Measurements from ENCODE around the gene PFKFB1. TPM values are rescaled to one million over a fixed set of nuclear protein-coding genes. Genes with fewer than 3 reads are reported as not detected.
A peak's percentile ranks its signal among the peaks of the same experiment; 100 is the strongest.

Gene PFKFB1
- total RNA-seq, 1 donor from 2014 or later = 0.17 TPM

DNA sequence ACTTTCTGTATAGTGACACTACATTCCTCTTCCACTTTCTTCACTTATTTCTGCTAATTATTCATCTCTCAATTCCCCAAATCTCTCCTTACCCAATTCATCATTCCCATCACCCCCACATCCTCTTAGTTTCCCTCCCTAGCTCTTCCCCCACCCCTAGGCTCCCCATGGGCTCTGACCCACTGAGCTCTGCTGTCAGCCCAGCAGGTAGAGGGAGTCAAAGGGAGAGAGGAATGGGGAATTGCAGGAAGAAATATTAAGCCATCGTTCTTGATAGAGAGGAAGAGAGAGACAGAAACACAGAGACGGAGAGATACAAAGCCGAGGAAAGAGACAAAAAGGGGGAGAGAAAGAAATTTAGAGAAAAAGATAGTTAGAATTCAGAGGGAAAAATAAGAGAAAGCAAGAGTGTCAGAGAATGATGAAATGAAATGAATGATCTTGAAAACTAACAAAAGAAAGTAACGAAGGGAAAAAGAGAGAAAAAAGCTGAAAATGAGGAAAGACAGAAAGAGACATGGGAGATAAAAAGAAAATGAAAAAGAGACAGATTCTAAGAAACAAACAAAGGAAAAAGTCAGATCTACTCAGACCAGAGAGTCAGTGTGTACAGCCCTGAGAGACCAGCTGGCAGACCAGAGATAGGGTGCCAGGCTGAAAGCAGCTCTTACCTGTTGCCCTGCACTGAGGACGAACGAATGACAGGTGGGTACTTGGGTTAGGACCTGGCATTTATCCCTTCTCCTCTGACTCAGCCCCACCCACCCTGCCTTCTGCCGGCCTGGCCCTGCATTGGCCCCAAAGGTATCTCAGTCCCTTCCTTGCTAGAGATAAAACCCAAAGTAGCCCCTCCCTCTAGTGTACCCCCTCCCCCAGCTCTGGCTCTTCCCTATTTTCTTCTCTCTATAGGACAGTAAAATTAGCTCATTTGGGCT, 36.5 kb upstream of the PFKFB1 start, which contains the start of gene ALAS2:
TSS of gene ALAS2 (minus strand) at position 707 of the 935 bp plus-strand sequence. CDS start 4,977 bp downstream, outside the sequence.
- no peaks in the 10 kb centered on the region for H3F3A ChIP-seq (ENCODE audit: low read depth)
- no peaks in the 10 kb centered on the region for H3K36me3 ChIP-seq
- H3K9ac ChIP-seq = no peak within 1 kb of the TSS
- Mint-ChIP-seq H3K36me3 (no peaks in the 10 kb centered on the region), H3K27ac (no peak within 1 kb of the TSS), H3K9me3 (no peaks in the 10 kb centered on the region), H3K4me3 (no peak within 1 kb of the TSS), H3K27me3 (ENCODE audit: insufficient read depth, low read depth) (peaks cover 2% of the 10 kb centered on the region), H3K4me1 (no peaks in the 10 kb centered on the region)
- no peaks in the 10 kb centered on the region for H4K20me1 ChIP-seq (ENCODE audit: low read depth)
- H3K4me3 ChIP-seq = no peak within 1 kb of the TSS
- TF ChIP-seq EZH2phosphoT487 (IDR thresholded peaks at IDR 0.05) (no peak), EZH2 (IDR thresholded peaks at IDR 0.05) (no peak)
- TF ChIP-seq, protein P1, sequence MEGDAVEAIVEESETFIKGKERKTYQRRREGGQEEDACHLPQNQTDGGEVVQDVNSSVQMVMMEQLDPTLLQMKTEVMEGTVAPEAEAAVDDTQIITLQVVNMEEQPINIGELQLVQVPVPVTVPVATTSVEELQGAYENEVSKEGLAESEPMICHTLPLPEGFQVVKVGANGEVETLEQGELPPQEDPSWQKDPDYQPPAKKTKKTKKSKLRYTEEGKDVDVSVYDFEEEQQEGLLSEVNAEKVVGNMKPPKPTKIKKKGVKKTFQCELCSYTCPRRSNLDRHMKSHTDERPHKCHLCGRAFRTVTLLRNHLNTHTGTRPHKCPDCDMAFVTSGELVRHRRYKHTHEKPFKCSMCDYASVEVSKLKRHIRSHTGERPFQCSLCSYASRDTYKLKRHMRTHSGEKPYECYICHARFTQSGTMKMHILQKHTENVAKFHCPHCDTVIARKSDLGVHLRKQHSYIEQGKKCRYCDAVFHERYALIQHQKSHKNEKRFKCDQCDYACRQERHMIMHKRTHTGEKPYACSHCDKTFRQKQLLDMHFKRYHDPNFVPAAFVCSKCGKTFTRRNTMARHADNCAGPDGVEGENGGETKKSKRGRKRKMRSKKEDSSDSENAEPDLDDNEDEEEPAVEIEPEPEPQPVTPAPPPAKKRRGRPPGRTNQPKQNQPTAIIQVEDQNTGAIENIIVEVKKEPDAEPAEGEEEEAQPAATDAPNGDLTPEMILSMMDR (IDR thresholded peaks at IDR 0.05) = no peak
- H3K27me3 ChIP-seq = no peaks in the 10 kb centered on the region
- peak within 1 kb of the TSS; percentile 12 for H3K27ac ChIP-seq
- no peaks in the 10 kb centered on the region for H3K9me3 ChIP-seq (ENCODE audit: low read depth)
- no peak for DNase-seq (ENCODE audit: low spot score)
- H3K79me2 ChIP-seq (ENCODE audit: low read depth) = no peaks in the 10 kb centered on the region
- no peaks in the 10 kb centered on the region for H3K4me1 ChIP-seq
- H3K4me2 ChIP-seq = no peak within 1 kb of the TSS
- H2AFZ ChIP-seq (replicated peaks) = no peak within 1 kb of the TSS

DNA sequence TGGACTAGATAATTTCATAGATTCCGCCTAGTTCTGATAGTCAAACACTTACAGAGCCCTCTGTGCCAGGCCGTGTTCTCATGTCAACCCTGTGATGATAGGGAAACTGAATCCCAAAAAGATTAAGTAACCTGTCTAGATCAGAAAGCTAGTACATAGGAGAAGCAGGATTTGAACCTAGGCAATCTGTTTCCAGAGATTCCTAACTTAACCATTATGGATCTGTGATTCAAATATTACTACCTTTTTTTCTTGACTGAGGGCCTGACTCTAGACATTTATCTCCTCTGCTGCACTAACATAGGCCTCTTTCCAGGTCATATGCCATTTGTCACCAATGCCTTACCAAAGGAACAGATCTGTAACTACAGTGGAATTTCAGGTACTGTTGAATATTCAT, 35.3 kb upstream of the PFKFB1 start:
- no peaks in the 10 kb centered on the region for H3K27me3 ChIP-seq
- H3K79me2 ChIP-seq (ENCODE audit: low read depth) = no peaks in the 10 kb centered on the region
- TF ChIP-seq EZH2 (IDR thresholded peaks at IDR 0.05) = no peak
- no peak for TF ChIP-seq EZH2phosphoT487 (IDR thresholded peaks at IDR 0.05)
- TF ChIP-seq, protein P1 (IDR thresholded peaks at IDR 0.05) = no peak
- peaks cover 2% of the 10 kb centered on the region for H3K27me3 Mint-ChIP-seq (ENCODE audit: insufficient read depth, low read depth)
- no peaks in the 10 kb centered on the region for H3K36me3 Mint-ChIP-seq
- H3K27ac Mint-ChIP-seq = no peak overlapping the region
- no peaks in the 10 kb centered on the region for H3K9me3 Mint-ChIP-seq
- H3K4me1 Mint-ChIP-seq = no peaks in the 10 kb centered on the region
- no peak overlapping the region for H3K4me3 Mint-ChIP-seq
- no peak overlapping the region for H2AFZ ChIP-seq (replicated peaks)
- no peaks in the 10 kb centered on the region for H3K9me3 ChIP-seq (ENCODE audit: low read depth)
- no peaks in the 10 kb centered on the region for H4K20me1 ChIP-seq (ENCODE audit: low read depth)
- H3F3A ChIP-seq (ENCODE audit: low read depth) = no peaks in the 10 kb centered on the region
- no peak overlapping the region for H3K4me3 ChIP-seq
- H3K9ac ChIP-seq = no peak overlapping the region
- DNase-seq (ENCODE audit: low spot score) = no peak
- no peaks in the 10 kb centered on the region for H3K36me3 ChIP-seq
- no peaks in the 10 kb centered on the region for H3K4me1 ChIP-seq
- H3K4me2 ChIP-seq = no peak overlapping the region
- no peak overlapping the region for H3K27ac ChIP-seq

DNA sequence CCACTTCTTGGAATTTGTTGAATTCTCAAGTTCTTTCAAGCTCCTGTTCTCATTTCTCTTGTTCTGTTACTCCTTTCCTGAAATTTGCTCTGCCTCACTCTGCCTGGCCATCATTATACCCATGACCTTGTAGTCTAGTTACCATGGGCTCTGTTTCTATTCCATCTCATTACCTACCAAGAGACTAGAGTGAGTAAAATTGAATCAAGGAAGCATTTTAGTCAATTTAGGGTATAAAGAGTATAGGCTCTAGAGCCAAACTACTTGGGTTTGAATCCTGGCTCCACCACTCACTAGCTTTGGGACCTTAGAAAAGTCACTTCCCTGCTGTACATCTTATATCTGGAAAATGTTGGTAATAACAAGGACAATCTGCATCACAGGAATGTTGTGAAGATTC, 34.6 kb upstream of the PFKFB1 start:
- H3K4me1 ChIP-seq = no peaks in the 10 kb centered on the region
- H3K27me3 Mint-ChIP-seq (ENCODE audit: insufficient read depth, low read depth) = peaks cover 2% of the 10 kb centered on the region

More for the DNA sequence above, 34.6 kb upstream of the PFKFB1 start:
- Histone ChIP-seq H3K36me3 (no peaks in the 10 kb centered on the region), H3K4me3 (no peak overlapping the region), H3K79me2 (ENCODE audit: low read depth) (no peaks in the 10 kb centered on the region), H3F3A (ENCODE audit: low read depth) (no peaks in the 10 kb centered on the region), H4K20me1 (ENCODE audit: low read depth) (no peaks in the 10 kb centered on the region), H3K27me3 (no peaks in the 10 kb centered on the region), H3K4me2 (no peak overlapping the region), H3K27ac (no peak overlapping the region), H3K9me3 (ENCODE audit: low read depth) (no peaks in the 10 kb centered on the region), H3K9ac (no peak overlapping the region), H2AFZ (replicated peaks) (no peak overlapping the region)
- Mint-ChIP-seq H3K4me3 (no peak overlapping the region), H3K4me1 (no peaks in the 10 kb centered on the region), H3K9me3 (no peaks in the 10 kb centered on the region), H3K36me3 (no peaks in the 10 kb centered on the region), H3K27ac (no peak overlapping the region)
- TF ChIP-seq, protein P1 (IDR thresholded peaks at IDR 0.05) = no peak
- no peak for TF ChIP-seq EZH2phosphoT487 (IDR thresholded peaks at IDR 0.05)
- TF ChIP-seq EZH2 (IDR thresholded peaks at IDR 0.05) = no peak
- DNase-seq (ENCODE audit: low spot score) = no peak
